NCI-H1092 (cell line): Measurements from ENCODE around the gene DLL3.
"Not testable (repeated sequence)": the region's sequence is repeated elsewhere in the genome, so short reads cannot be mapped to it uniquely, and the experiment has no call there.

ENCODE experiments used
- DNase-seq: peaks from one replicate; lab custom pipeline; 2025; lab: John Stamatoyannopoulos, UW

DLL3 gene, protein sequence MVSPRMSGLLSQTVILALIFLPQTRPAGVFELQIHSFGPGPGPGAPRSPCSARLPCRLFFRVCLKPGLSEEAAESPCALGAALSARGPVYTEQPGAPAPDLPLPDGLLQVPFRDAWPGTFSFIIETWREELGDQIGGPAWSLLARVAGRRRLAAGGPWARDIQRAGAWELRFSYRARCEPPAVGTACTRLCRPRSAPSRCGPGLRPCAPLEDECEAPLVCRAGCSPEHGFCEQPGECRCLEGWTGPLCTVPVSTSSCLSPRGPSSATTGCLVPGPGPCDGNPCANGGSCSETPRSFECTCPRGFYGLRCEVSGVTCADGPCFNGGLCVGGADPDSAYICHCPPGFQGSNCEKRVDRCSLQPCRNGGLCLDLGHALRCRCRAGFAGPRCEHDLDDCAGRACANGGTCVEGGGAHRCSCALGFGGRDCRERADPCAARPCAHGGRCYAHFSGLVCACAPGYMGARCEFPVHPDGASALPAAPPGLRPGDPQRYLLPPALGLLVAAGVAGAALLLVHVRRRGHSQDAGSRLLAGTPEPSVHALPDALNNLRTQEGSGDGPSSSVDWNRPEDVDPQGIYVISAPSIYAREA

DNA sequence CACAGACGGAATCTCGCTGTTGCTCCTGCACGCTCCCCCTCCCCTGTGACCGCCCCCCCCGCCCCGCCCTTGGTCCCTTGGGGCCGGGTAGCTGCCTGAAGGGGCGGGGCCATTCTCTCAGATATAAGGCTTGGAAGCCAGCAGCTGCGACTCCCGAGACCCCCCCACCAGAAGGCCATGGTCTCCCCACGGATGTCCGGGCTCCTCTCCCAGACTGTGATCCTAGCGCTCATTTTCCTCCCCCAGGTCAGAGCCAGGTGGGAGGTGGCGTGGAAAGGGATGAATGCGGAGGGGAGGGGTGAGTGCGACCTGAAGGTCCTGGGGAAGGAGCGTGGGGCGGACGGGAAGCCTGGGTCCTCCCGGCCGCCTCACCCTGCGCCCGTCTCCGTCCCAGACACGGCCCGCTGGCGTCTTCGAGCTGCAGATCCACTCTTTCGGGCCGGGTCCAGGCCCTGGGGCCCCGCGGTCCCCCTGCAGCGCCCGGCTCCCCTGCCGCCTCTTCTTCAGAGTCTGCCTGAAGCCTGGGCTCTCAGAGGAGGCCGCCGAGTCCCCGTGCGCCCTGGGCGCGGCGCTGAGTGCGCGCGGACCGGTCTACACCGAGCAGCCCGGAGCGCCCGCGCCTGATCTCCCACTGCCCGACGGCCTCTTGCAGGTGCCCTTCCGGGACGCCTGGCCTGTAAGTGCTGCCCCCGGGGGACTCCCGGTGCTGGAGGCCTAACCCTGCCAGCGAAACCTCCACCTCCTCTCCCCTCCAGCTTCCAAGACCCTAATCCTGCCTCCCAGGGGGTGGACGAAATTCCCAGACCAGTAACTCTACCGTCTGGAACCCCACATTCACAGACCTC, at the start of gene DLL3:
Gene DLL3 (plus strand): TSS at position 150 of the 845 bp plus-strand sequence. CDS start 28 bp downstream, at position 178.
- DNase-seq, result peak; percentile 57

DNA sequence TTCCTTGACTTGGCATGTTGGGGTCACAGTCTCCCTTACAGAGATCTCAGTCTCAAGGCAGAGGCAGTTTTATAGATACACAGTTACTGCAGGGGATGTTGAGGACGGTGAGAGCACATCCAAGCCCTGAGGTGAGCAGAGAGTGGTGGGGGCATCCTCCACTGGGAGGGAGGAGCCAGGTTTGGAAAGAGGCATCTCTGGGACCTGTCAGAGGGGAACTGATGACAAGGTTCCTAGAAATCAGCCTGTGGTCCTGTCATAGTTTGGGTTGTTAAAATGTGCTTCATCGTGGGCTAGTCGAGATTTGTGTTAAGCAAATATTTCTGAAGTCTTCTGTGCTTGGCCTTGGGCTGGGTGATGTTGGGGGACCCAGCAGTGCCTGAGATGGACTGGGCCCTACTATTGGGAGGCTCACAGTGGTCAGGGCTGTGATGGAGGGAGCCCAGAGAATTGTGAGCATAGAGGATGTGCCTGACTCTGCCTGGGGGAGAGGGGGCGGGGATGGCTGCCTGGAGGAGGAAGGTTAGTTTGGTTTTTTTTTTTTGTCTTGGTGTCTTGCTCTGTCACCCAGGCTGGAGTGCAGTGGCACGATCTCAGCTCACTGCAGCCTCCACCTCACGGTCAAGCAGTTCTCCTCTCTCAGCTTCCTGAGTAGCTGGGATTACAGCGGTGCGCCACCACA, 49.5 kb upstream of the DLL3 start:
- no peak for DNase-seq

DNA sequence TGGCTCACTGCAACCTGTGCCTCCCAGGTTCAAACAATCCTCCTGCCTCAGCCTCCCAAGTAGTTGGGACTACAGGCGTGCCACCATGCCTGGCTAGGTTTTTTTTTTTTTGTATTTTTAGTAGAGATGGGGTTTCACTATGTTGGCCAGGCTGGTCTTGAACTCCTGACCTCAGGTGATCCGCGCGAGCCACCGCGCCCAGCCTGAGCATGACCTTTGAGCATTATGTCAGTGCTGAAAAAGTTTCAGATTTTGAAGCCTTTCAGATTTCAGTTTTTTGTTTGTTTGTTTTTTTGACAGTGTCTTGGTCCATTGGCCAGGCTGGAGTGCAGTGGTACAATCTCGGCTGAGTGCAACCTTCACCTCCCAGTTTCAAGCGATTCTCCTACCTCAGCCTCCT, 47.5 kb upstream of the DLL3 start:
- DNase-seq, result not testable (repeated sequence)

DNA sequence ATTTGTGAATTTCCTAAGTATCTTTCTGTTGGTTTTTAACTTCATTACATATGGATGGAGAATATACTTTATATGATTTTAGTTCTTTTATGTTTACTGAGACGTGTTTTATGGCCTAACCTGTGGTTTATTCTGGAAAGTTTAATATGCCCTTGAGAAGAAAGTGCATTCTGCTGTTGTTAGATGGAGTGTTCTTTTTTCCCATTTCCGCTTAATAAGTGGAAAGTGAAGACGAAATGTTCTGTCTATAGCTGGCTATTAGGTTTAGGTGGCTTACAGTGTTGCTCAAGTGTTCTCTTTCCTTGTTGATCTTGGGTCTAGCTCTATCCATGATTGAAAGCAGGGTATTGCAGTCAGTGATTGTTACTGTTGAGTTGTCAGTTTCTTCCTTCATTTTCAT, 35.3 kb upstream of the DLL3 start:
- no peak for DNase-seq

DNA sequence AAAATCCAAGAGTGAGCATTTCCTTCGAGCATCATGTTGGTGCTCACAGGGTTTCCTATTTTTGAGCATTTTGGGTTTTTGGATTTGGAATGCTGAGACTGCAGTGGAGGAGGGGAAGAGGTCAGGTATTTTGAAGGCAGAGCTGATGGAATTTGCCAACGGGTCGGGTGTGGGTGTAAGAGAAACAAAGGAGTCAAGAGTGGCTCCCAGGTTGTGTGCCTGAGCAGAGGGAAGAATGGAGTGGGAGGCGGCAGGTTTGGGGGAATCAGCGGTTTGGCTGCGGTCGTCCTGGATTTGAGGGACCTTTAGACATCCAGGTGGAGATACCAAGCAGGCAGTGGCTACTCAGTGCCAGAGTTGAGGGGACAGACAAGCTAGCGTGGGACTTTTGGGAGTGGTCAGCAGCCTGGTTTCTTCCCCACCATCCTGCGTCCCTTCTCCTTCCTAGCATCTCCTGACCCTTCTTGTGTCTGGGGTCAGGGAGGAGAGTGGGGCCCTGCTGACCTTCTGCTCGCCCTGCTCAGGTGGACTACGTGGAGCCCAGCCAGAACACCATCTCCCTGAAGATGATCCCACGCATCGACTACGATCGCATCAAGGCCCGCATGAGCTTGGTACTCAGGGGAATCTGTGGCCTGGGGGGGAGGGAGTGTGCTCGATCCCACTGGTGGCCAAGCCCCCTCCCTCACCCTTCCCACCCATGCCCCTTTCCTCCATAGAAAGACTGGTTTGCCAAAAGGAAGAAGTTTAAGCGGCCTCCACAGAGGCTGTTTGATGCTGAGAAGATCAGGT, 32.6 kb upstream of the DLL3 start:
- DNase-seq, result no peak

DNA sequence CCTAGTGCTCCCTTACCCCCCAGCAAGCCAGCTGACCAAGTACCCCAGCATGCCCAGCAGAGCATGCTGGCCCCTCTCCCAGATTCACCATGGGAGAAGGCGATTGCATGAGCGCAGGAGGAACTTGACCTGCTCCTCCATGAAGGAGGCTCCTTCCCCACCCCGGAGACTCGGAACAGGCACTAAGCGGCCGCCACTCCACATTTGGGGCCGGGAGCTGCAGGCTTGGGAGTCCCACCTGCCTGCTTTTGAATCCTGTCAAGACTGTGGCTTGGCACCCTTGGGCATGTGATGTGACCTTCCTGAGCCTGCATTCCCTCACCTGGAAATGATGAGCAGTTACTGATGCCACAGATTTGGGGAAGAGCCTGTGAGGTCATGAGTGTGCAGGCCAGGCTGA, 30.8 kb upstream of the DLL3 start:
- no peak for DNase-seq

DNA sequence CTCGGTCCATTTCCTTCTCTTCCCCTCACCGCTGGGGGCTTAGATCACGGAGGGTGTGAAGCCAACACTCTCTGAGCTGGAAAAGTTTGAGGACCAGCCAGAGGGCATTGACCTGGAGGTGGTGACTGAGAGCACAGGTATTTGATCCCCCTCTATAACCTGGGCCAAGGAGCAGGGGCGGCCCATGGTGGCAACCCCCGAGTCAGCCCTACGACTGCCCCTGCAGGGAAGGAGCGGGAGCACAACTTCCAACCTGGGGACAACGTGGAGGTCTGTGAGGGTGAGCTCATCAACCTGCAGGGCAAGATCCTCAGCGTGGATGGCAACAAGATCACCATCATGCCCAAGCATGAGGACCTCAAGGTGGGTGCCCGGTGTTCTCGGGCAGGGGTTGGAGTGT, 29.7 kb upstream of the DLL3 start:
- no peak for DNase-seq

DNA sequence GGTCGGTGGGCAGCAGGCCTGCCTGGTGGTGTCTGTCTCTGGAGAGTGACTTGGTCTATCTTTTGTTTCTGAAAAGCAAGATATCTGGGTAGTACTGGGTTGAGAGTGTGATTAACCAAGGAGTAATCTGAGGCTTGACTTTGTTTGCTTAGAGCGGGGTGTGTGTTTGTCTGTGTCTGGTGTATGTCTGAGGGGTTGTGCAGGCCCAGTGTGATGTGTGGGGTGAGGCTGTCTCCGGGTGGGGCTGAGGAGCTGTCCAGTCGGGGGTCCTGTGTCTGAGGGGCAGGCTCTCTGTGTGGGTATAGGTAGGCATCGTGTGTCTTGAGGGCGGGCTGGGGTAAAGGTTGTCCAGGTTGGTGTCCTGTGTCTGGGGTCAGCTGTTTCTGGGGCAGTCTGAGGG, 29.2 kb upstream of the DLL3 start:
- DNase-seq, result no peak

DNA sequence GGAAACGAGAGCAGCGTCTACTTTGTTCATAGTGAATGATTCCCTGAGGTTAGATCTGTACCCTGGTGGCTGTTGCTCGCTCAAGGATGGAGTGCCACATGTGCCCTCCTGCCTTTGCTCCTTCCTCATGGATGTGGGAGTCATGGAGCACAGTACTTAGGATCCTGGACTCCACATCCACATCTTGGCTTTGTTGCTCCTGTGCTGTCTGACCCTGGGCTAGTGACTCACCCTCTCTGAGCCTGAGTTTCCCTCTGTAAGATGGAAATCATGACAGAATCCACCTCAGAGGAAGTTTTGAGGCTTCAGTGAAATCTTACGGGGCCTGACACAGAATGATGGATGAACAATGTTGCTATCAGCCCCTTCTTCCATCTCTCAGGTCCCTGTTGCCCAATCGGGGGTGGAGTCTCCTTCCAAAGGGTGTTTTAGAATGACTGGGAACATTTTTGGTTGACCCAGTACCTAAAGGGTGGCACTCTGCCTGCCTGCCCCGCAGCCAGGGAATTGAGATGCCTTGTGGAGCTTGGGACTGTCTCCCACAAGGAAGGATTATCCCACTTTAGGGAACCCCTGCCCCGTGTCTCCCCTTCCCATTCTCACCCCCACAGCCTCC, 27.9 kb upstream of the DLL3 start:
- no peak for DNase-seq

DNA sequence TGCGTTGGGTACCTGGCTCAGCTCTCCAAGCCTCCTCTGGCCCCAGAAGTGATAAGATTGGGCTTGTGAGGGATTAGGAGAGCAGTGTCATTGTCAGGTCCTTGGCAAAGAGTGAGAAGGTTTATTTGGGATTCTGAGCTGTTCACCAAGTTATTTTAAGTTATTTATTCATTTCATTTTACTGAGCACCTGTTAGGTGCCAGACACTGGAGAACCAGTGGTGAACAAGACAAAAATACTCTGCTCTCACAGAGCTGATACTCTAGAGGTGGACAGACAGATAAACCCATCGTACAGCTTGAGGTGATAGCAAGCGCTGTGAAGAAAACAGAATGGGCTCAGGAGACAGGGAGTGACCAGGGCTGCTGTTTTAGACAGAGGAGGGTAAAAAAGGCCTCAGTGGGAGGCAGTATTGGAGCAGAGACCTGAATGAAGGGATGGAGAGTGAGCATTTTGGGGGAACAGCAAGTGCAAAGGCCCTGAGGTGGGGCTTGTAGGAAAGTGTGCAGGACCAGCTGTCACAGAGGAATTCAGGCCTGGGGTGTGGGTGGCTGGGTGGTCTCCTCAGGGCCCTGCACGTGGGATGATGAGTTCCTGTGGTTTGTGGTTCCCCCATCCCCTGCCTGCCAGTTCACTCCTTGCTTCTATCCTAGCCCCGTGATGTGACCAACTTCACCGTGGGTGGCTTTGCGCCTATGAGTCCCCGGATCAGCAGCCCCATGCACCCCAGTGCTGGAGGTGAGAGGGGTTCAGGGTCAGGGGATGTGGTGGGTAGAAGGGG, 26.8 kb upstream of the DLL3 start:
- DNase-seq, result no peak

DNA sequence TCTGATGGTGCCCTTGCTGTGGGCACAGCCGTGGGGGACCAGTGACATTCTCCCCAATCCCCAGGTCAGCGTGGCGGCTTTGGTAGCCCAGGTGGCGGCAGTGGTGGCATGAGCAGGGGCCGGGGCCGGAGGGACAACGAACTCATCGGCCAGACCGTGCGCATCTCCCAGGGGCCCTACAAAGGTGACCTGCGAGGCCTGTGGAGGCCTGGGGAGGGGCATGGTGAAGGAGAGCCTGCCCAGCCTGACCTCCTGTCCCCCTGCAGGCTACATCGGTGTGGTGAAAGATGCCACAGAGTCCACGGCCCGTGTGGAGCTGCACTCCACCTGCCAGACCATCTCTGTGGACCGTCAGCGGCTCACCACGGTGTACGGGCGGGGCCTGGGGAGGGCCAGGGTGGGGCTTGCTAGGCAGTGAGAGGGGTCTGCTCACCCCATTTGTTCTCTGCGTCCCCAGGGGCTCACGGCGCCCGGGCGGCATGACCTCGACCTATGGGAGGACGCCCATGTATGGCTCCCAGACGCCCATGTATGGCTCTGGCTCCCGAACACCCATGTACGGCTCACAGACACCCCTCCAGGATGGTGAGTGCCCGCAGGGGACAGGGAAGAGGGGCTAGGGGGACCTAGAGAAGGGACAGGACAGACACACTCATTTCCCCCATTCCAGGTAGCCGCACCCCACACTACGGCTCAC, 25.9 kb upstream of the DLL3 start:
- no peak for DNase-seq

DNA sequence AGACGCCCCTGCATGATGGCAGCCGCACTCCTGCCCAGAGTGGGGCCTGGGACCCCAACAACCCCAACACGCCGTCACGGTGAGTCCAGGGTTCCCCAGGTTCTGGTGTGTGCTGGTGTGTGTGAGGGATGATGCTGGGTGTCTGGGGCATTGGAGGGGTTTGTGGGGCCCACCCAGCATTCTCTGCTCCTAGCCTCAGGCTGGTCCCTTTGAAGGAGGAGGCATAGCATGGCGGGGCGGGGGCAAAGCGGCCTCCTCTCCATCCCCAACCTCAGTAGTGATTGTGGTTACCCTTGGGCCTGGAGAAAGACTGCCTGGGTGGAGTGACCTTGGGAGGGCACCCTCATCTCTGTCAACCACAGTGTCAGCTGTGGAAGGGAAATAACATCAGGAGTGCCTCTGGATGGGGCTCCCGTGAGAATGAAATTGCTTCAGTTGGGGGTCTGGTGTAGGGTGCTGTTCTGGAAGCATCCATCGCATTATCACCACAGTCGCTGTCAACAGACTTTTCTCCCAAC, 25.2 kb upstream of the DLL3 start:
- DNase-seq, result no peak

DNA sequence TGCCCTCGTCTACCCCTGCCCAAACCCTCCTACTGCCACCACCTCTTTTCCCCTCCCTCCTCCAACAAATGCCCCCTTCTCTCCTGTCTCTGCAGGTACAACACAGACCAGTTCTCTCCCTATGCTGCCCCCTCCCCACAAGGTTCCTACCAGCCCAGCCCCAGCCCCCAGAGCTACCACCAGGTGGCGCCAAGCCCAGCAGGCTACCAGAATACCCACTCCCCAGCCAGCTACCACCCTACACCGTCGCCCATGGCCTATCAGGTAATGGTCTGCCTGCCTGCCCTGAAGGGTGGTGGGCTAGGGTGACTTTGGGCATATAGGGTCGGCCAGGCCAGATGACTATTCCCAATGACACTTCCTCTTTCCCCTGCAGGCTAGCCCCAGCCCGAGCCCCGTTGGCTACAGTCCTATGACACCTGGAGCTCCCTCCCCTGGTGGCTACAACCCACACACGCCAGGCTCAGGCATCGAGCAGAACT, 24.6 kb upstream of the DLL3 start:
- no peak for DNase-seq

DNA sequence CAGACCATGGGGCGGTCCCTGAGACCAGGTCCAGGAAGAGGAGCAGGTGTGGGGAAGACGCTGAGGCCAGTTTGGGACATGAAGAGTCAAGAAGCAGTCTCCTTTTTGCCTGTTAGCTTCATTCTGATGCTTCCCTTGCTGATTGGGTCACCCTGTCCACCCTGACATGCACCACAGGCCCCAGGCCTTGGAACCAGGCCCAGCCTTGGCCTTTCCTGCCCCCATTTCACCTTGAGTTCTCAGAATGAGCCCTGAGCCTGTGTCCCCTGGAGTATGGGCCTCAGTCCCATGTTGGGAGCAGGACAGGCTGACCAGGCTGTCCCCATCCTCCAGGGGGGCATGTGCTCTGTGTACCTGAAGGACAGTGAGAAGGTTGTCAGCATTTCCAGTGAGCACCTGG, 23.0 kb upstream of the DLL3 start:
- no peak for DNase-seq

DNA sequence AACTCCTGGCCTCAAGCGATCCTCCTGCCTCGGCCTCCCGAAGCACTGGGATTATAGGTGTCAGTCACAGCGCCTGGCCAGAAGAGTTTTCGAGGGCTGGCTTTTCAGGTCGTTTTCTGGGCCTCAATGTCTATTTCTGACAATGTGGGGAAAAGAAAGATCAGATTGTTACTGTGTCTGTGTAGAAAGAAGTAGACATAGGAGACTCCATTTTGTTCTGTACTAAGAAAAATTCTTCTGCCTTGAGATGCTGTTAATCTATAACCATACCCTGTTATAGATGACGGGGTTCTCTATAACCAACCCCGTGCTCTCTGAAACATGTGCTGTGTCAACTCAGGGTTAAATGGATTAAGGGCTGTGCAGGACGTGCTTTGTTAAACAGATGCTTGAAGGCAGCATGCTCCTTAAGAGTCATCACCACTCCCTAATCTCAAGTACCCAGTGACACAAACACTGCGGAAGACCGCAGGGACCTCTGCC, 19.4 kb upstream of the DLL3 start:
- not testable (repeated sequence) for DNase-seq

DNA sequence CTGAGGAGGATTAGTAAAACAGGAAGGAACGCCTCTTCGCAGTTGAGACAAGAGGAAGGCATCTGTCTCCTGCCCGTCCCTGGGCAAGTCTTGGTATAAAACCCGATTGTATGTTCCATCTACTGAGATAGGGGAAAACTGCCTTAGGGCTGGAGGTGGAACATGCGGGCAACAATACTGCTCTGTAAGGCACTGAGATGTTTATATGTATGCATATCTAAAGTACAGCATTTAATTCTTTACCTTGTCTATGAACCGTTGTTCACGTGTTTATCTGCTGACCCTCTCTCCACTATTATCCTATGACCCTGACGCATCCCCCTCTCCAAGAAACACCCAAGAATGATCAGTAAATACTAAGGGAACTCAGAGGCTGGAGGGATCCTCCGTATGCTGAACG, 18.8 kb upstream of the DLL3 start:
- no peak for DNase-seq

DNA sequence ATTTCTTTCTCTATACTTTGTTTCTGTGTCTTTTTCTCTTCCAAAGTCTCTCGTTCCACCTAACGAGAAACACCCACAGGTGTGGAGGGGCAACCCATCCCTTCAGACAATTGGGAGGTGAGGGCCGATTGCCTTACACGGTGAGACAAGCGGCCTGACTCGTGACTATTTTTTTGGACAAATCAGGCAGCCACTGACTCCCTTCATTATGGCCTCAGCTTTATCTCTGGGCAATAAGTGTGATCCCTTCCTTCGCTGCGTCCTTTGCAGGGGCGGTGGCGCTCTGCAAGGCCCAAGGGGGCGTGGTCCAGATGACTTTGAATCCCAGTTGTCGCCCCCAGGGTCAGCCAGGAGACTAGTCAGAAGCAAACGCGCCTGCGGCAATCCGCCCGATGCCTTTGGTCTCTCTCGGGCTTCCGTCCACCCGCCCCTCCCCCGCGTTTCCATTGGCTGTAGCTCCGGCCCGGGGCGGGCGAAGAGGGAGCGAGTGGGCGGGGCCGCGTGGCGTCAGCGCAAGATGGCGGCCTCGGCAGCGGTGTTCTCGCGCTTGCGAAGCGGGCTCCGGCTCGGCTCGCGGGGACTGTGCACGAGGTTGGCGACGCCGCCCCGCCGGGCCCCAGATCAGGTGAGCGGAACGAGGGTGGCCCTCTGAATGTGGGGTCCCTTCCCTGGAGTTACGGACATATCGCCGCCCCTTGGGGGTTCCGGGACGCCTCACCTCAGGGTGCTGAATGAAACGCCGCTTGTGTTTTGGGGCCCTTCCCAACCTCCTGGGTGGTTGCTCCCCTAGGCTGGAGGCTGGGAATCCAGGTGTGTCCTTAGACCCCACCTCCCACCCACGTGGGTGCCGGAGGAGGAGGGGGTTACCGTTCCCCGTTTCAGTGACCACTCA, 18.2 kb upstream of the DLL3 start, which contains the start of gene TIMM50:
Gene TIMM50 (plus strand): TSS at position 502 of the 892 bp plus-strand sequence. CDS start 16 bp downstream, at position 518.
- DNase-seq, result peak; percentile 88

DNA sequence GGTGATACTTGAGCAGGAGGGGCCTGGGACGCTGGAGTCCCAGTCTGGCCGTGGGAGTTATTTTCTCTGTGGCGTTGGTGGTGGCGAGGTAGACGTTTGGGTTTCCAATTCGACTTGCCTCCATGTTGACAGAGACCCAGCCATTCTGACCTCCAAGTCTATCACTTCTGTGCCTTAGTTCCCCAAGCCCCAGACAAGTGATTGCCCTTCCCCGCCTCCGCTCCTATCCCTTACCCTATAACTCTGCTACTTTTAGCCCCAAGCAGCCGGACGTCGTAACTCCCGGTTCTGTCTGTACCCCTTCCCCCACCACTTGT, 17.6 kb upstream of the DLL3 start:
- DNase-seq, result no peak
